K562 (cell line): ENCODE data around the gene SLC7A5. TPM values are rescaled to one million over a fixed set of nuclear protein-coding genes. Genes with fewer than 3 reads are reported as not detected.

Experiments used
- ATAC-seq: fragments of 200-7000 bp; cut with Tn5 transposase; 3 replicates; pipeline ENCODE4 v1.9.1; 2020; ENCODE audit warnings: moderate library complexity
- BruUV-seq: library from RNA; stranded (reverse); fragments of 400-500 nt; replicated peaks from 2 replicates; lab custom pipeline; 2021; lab: Mats Ljungman, UMichigan
- CTCF ChIA-PET: fragments of 300-600 bp; formaldehyde crosslinking; extraction: SDS; loops from one replicate; lab custom pipeline; 2021; ENCODE audit warnings: low intra/inter-chr PET ratio; lab: Yijun Ruan, JAX
- POLR2A ChIA-PET: fragments of 300-600, 350-650 bp; sonication (Branson Sonifier 250); formaldehyde crosslinking; extraction: SDS; loops from one replicate; lab custom pipeline; 2021; ENCODE audit warnings: antibody characterized with exemption, inconsistent platforms; lab: Yijun Ruan, JAX
- DNase-seq, 4 experiments: peaks; one replicate each; pipeline versions ENCODE4 v3.0.0 to v3.0.0-alpha.2; 2011 to 2018; ENCODE audit warnings: low spot score in 3 of 4, mixed read lengths in 3 of 4; ENCODE audit errors: extremely low read depth in 1 of 4
- FAIRE-seq: peaks from 2 replicates; lab custom pipeline; 2011; peaks lifted over from hg19 to GRCh38; lab: Jason Lieb, UNC
- H2AFZ ChIP-seq: 2 replicates; pipeline ENCODE4 v1.6.0; 2011; ENCODE audit warnings: low read depth, low read length, control low read depth, inconsistent platforms
- H3K27ac ChIP-seq: fragments of 200-600 bp; 3 replicates; pipeline ENCODE4 v1.8.0; 2011; ENCODE audit warnings: low read depth, mild to moderate bottlenecking, control low read depth, inconsistent platforms, low read length, moderate library complexity, mixed read lengths; ENCODE audit errors: extremely low read depth
- H3K27me3 ChIP-seq, 2 experiments: fragments of 300-600 bp in 1 of 2; 2 replicates in 1 of 2; 3 replicates in 1 of 2; pipeline versions ENCODE4 v1.6.0 to v1.8.0; 2011; ENCODE audit warnings: inconsistent platforms in 2 of 2, low read length in 2 of 2, mild to moderate bottlenecking in 1 of 2, mixed read lengths in 1 of 2, moderate library complexity in 1 of 2; ENCODE audit not compliant: control insufficient read depth in 2 of 2, insufficient read depth in 2 of 2
- H3K36me3 ChIP-seq: fragments of 300-600 bp; 3 replicates; pipeline ENCODE4 v1.8.0; 2011; ENCODE audit warnings: mild to moderate bottlenecking, low read length, inconsistent platforms; ENCODE audit not compliant: control insufficient read depth, insufficient read depth
- H3K4me1 ChIP-seq, 2 experiments: fragments of 200-600 bp in 1 of 2; replicated peaks in 1 of 2; 2 replicates in 1 of 2; 3 replicates in 1 of 2; pipeline versions ENCODE4 v1.5.1 to v1.8.0; 2011; ENCODE audit warnings: inconsistent platforms in 2 of 2, low read length in 2 of 2, mild to moderate bottlenecking in 1 of 2, mixed read lengths in 1 of 2, moderate library complexity in 1 of 2; ENCODE audit not compliant: control insufficient read depth in 2 of 2, insufficient read depth in 2 of 2
- H3K4me2 ChIP-seq: 2 replicates; pipeline ENCODE4 v1.6.1; 2011; ENCODE audit warnings: low read length, control low read depth, inconsistent platforms, mixed read lengths; ENCODE audit not compliant: insufficient read depth
- H3K4me3 ChIP-seq: fragments of 200-600 bp; sonication (generic), shearing (Covaris generic); 2 replicates; pipeline ENCODE4 v1.5.1; 2016; ENCODE audit warnings: control low read depth, inconsistent platforms
- H3K79me2 ChIP-seq: fragments of 200-600 bp; 3 replicates; pipeline ENCODE4 v1.8.0; 2011; ENCODE audit warnings: low read length, inconsistent platforms; ENCODE audit not compliant: control insufficient read depth, insufficient read depth
- H3K9ac ChIP-seq, 2 experiments: 2 replicates each; pipeline versions ENCODE4 v1.6.0 to v1.6.1; 2011; ENCODE audit warnings: low read depth in 2 of 2, low read length in 2 of 2, control low read depth in 1 of 2, inconsistent platforms in 1 of 2, mild to moderate bottlenecking in 1 of 2, mixed read lengths in 1 of 2; ENCODE audit not compliant: insufficient read depth in 1 of 2
- H3K9me1 ChIP-seq: one replicate; pipeline ENCODE4 v1.6.0; 2011; ENCODE audit warnings: inconsistent platforms, mild to moderate bottlenecking, low read length, moderate library complexity; ENCODE audit not compliant: control insufficient read depth, insufficient read depth
- H3K9me3 ChIP-seq: replicated peaks from 2 replicates; pipeline ENCODE4 v1.5.1; 2011; ENCODE audit warnings: low read depth, low read length, inconsistent platforms; ENCODE audit not compliant: control insufficient read depth, insufficient read depth
- H4K20me1 ChIP-seq: replicated peaks from 2 replicates; pipeline ENCODE4 v1.6.1; 2011; ENCODE audit warnings: low read length, inconsistent platforms, mixed read lengths; ENCODE audit not compliant: control insufficient read depth, insufficient read depth
- ATF7 ChIP-seq: fragments of 450-650 bp; IDR thresholded peaks from 2 replicates; pipeline ENCODE4 v1.7.1; 2014; ENCODE audit warnings: mild to moderate bottlenecking, moderate library complexity
- COPS2 ChIP-seq: fragments of 450-650 bp; conservative IDR thresholded peaks from 2 replicates; pipeline ENCODE4 v1.6.1; 2016; ENCODE audit warnings: mild to moderate bottlenecking, moderate library complexity
- MAFK ChIP-seq: IDR thresholded peaks from 2 replicates; pipeline ENCODE4 v1.6.1; 2011; ENCODE audit warnings: low read length, improper control_type of control experiment
- ZNF609 ChIP-seq: sonication (generic); formaldehyde crosslinking; IDR thresholded peaks from 2 replicates; pipeline ENCODE4 v1.8.1; 2023; ENCODE audit warnings: missing genetic modification reagents, mild to moderate bottlenecking, borderline replicate concordance
- WGBS: fragments of 100-300 bp; shearing (Covaris generic); methylation state at CpG from one replicate; pipeline ENCODE4 v1.1.6; 2016; ENCODE audit warnings: low coverage, mixed read lengths; ENCODE audit not compliant: insufficient coverage; ENCODE audit errors: missing lambda C conversion rate; 5-methylcytosine and 5-hydroxymethylcytosine counted together
- in situ Hi-C: fragments of 300-500 bp; cut with MboI; formaldehyde crosslinking; loops from 4 replicates; pipeline ENCODE4 v1.15.0; 2018; ENCODE audit warnings: inconsistent platforms, mixed read lengths
- intact Hi-C: fragments of 100-400 bp; cut with micrococcal nuclease; formaldehyde crosslinking; loops from 2 replicates; pipeline ENCODE4 v1.14.2; 2022
- polyA plus RNA-seq, 8 experiments: library from polyadenylated mRNA; depleted of rRNA in 4 of 8; stranded (reverse) in 5 of 8; unstranded in 3 of 8; fragments of >200 nt; fragmentation: Nextera tagmentation in 2 of 8; fragmentation: Illumina TruSeq in 1 of 8; extraction: Ambion mirVana in 2 of 8; extraction: Trizol in 1 of 8; gene quantifications; 2 replicates each; pipeline versions ENCODE4 v1.2.1 to v1.2.3, GENCODE V29; 2011 to 2014; ENCODE audit warnings: inconsistent platforms in 1 of 8, missing spikeins in 1 of 8
- total RNA-seq, 7 experiments: library from RNA; depleted of rRNA in 6 of 7; stranded (reverse); fragments of >200 nt in 6 of 7; fragmentation: Illumina TruSeq in 2 of 7; extraction: Trizol in 2 of 7; gene quantifications; 2 replicates each; pipeline versions ENCODE4 v1.2.1 to v1.2.3, GENCODE V29; 2011 to 2021; ENCODE audit warnings: low replicate concordance in 1 of 7

SLC7A5 gene
- total and polyA plus RNA-seq, 9 of the 15 experiments (the other 6 are each of a cell fraction or from before 2014, with no cell fraction given) = 1.9 to 220 (median 18.6) TPM

GRCh38 chr16:87794485-87795078 lies 74.7 kb downstream of the SLC7A5 start (continued):
- no peak for TF ChIP-seq ZNF609 (CRISPR knock-in tag)
- no peak for TF ChIP-seq MAFK

- ATAC-seq = no peak
- ChIA-PET CTCF (interaction anchor here (0.6 kb wide), 1 partner anchor 37 kb away, joined by 6 read pairs; no protein-coding TSS in a partner anchor), POLR2A (interaction anchor here (0.7 to 1.4 kb wide), 6 partner anchors 9 to 33 kb away, joined by 3 to 5 read pairs (median 3); no protein-coding TSS in a partner anchor)
- in situ Hi-C loops = no loop called here
- no peaks in the 10 kb centered on the region for H3K36me3 ChIP-seq
- intact Hi-C loops = no loop called here
- H3K4me3 ChIP-seq = no peak overlapping the region
- no peaks in the 10 kb centered on the region for H4K20me1 ChIP-seq
- H3K27me3 ChIP-seq = peaks cover 5 to 21% of the 10 kb centered on the region in 2 experiments; a peak in 3 of 5 replicates
- FAIRE-seq = no peak
- no peaks in the 10 kb centered on the region for H3K9me1 ChIP-seq
- no peak overlapping the region for H2AFZ ChIP-seq
- no peaks in the 10 kb centered on the region for H3K79me2 ChIP-seq
- TF ChIP-seq COPS2 (no peak), ATF7 (0 out of 2 replicates have a peak, but pooled peaks have one; percentile 1)
- peaks cover 2 to 11% of the 10 kb centered on the region in 2 experiments; a peak in 3 of 5 replicates for H3K4me1 ChIP-seq
- no TSS peak for BruUV-seq
- no peak for DNase-seq
- WGBS = 56% methylated on average over 7 of the region's 7 CpGs
- H3K9me3 ChIP-seq = no peaks in the 10 kb centered on the region
- no peak overlapping the region for H3K4me2 ChIP-seq
- no peak overlapping the region for H3K27ac ChIP-seq
- H3K9ac ChIP-seq = no peak overlapping the region
Measured at GRCh38 chr16:87792205-87792565, 77.1 kb downstream of the SLC7A5 start.
